ENCODE measurements around the gene WDR37. TPM values are rescaled to one million over a fixed set of nuclear protein-coding genes. Genes with fewer than 3 reads are reported as not detected.
"Not testable (repeated sequence)": the region's sequence is repeated elsewhere in the genome, so short reads cannot be mapped to it uniquely, and the experiment has no call there.

WDR37 gene
- total RNA-seq, 2 donors from 2014 or later = 11.9 to 22.8 TPM

- H3K27me3 ChIP-seq (replicated peaks; ENCODE audit: insufficient read depth) = no peaks in the 10 kb centered on the region
- H3K9me3 ChIP-seq = no peaks in the 10 kb centered on the region
- intact Hi-C loops (cut with DNase I) = no loop called here
- TF ChIP-seq POLR2A (IDR thresholded peaks at IDR 0.05) (no peak), POLR2AphosphoS5 (IDR thresholded peaks at IDR 0.05) (no peak)
- TF ChIP-seq, protein P1, sequence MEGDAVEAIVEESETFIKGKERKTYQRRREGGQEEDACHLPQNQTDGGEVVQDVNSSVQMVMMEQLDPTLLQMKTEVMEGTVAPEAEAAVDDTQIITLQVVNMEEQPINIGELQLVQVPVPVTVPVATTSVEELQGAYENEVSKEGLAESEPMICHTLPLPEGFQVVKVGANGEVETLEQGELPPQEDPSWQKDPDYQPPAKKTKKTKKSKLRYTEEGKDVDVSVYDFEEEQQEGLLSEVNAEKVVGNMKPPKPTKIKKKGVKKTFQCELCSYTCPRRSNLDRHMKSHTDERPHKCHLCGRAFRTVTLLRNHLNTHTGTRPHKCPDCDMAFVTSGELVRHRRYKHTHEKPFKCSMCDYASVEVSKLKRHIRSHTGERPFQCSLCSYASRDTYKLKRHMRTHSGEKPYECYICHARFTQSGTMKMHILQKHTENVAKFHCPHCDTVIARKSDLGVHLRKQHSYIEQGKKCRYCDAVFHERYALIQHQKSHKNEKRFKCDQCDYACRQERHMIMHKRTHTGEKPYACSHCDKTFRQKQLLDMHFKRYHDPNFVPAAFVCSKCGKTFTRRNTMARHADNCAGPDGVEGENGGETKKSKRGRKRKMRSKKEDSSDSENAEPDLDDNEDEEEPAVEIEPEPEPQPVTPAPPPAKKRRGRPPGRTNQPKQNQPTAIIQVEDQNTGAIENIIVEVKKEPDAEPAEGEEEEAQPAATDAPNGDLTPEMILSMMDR (IDR thresholded peaks at IDR 0.05) = no peak
- H3K4me1 ChIP-seq (replicated peaks) = no peaks in the 10 kb centered on the region
- DNase-seq (ENCODE audit: low spot score) = no peak
- 92% methylated on average over 59 of the region's 59 CpGs for WGBS
- H3K27ac ChIP-seq = no peak overlapping the region
- H3K4me3 ChIP-seq = no peak overlapping the region
- H3K36me3 ChIP-seq = no peaks in the 10 kb centered on the region
These were observed 103.2 kb downstream of the WDR37 start for GRCh38 chr10:1159131-1160061.

DNA sequence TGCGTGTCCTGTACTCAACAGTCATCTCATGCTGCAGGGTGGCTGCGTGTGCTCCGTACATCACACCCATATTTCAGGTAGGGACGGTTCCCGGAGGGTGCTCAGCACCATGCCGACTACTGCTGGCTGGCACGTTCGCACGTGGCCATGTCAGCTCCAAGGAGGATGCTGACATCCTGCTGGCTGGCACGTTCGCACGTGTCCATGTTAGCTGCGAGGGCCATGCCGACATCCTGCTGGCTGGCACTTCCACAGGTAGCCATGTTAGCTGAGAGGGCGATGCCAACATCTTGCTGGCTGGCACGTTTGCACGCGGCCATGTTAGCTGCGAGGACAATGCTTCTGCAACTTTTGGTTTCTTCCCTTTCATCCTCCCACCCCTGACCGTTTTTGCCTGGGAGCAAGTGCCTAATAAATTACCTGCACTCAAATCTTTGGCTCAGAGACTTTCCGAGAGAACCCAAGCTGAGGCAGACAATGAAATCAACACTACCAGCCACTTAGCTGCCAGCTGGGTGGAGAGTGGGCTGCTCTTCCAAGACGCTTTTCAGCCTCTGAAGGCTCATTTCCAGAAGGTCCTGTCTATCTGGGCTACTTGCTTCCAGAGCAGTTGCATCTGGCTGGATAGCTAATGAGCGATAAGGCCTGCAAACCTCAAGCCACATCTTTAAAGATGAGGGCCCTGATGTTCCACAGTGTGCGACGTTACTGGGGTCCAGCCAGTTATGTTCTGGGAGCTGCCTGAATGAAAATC, 104.6 kb downstream of the WDR37 start:
- Histone ChIP-seq H3K9me3 (no peaks in the 10 kb centered on the region), H3K27ac (no peak overlapping the region), H3K27me3 (replicated peaks; ENCODE audit: insufficient read depth) (no peaks in the 10 kb centered on the region), H3K4me1 (replicated peaks) (no peaks in the 10 kb centered on the region), H3K4me3 (no peak overlapping the region), H3K36me3 (no peaks in the 10 kb centered on the region)
- TF ChIP-seq, protein P1 (IDR thresholded peaks at IDR 0.05) = no peak
- TF ChIP-seq POLR2A (IDR thresholded peaks at IDR 0.05) = no peak
- no peak for TF ChIP-seq POLR2AphosphoS5 (IDR thresholded peaks at IDR 0.05)
- intact Hi-C loops (cut with DNase I) = no loop called here
- WGBS = 73% methylated on average over 22 of the region's 25 CpGs
- no peak for DNase-seq (ENCODE audit: low spot score)

- H3K27ac ChIP-seq; intact Hi-C loops (cut with DNase I); H3K36me3 ChIP-seq; H3K9me3 ChIP-seq; H3K4me1 ChIP-seq (replicated peaks); H3K27me3 ChIP-seq (replicated peaks; ENCODE audit: insufficient read depth); DNase-seq (ENCODE audit: low spot score); H3K4me3 ChIP-seq: not testable (repeated sequence)
- WGBS = 77% methylated on average over 5 of the region's 5 CpGs
These were observed 105.1 kb downstream of the WDR37 start for GRCh38 chr10:1161315-1161673.

- no peaks in the 10 kb centered on the region for H3K4me1 ChIP-seq (replicated peaks)
- WGBS = 66% methylated on average over 10 of the region's 13 CpGs
- intact Hi-C loops (cut with DNase I) = no loop called here
- H3K4me3 ChIP-seq = no peak overlapping the region
- DNase-seq (ENCODE audit: low spot score) = no peak
- H3K9me3 ChIP-seq = no peaks in the 10 kb centered on the region
- H3K27ac ChIP-seq = no peak overlapping the region
- H3K36me3 ChIP-seq = no peaks in the 10 kb centered on the region
- no peak for TF ChIP-seq POLR2AphosphoS5 (IDR thresholded peaks at IDR 0.05)
- no peak for TF ChIP-seq POLR2A (IDR thresholded peaks at IDR 0.05)
- TF ChIP-seq, protein P1 (IDR thresholded peaks at IDR 0.05) = no peak
- H3K27me3 ChIP-seq (replicated peaks; ENCODE audit: insufficient read depth) = no peaks in the 10 kb centered on the region
These were observed 106.5 kb downstream of the WDR37 start for GRCh38 chr10:1162481-1163203.

- Histone ChIP-seq H3K27me3 (replicated peaks; ENCODE audit: insufficient read depth) (no peaks in the 10 kb centered on the region), H3K4me3 (no peak overlapping the region), H3K9me3 (no peaks in the 10 kb centered on the region), H3K36me3 (no peaks in the 10 kb centered on the region), H3K27ac (no peak overlapping the region), H3K4me1 (replicated peaks) (no peaks in the 10 kb centered on the region)
- DNase-seq (ENCODE audit: low spot score) = no peak
- intact Hi-C loops (cut with DNase I) = no loop called here
- 86% methylated on average over 25 of the region's 29 CpGs for whole genome bisulfite sequencing
- TF ChIP-seq POLR2AphosphoS5 (IDR thresholded peaks at IDR 0.05) (no peak), POLR2A (IDR thresholded peaks at IDR 0.05) (no peak)
- TF ChIP-seq, protein P1 (IDR thresholded peaks at IDR 0.05) = no peak
These were observed 107.0 kb downstream of the WDR37 start for GRCh38 chr10:1163204-1163660.

All from prostate gland (tissue), 2 donors.